Measurements from ENCODE around the gene ABR.
"Not testable (repeated sequence)": the region's sequence is repeated elsewhere in the genome, so short reads cannot be mapped to it uniquely, and the experiment has no call there.

Gene ABR

GRCh38 chr17:978103-979093, 201.4 kb downstream of the ABR start:
- H3K27ac ChIP-seq = peak overlapping the region; percentile 98
- no peak for DNase-seq (ENCODE audit: low read depth, low spot score)

DNA sequence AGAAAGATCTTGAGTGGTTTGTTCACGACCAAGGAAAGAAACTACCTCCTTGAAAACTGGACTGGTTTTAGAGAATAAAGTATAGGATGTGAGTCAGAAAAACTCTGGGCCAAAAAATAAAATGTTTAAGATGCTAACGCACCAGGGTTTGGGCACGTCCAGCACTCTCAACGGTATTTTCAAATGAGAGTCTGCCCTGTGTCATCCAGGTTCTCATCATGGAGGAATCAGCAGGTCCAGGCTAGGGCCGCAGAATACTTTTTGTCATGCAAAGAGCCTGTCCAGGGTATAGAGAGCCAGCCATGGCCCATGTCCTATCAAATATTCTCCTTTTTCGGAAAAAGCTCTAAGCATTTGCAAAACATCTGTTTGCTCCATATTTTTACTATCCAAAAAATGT, 202.6 kb downstream of the ABR start:
- peak overlapping the region; percentile 98 for H3K27ac ChIP-seq
- DNase-seq (ENCODE audit: low read depth, low spot score) = no peak

- no peak for DNase-seq (ENCODE audit: low read depth, low spot score)
- peak overlapping the region; percentile 98 for H3K27ac ChIP-seq
Observed at GRCh38 chr17:976312-976711, 203.5 kb downstream of the ABR start.

- DNase-seq (ENCODE audit: low read depth, low spot score) = no peak
Observed at GRCh38 chr17:975371-975915, 204.3 kb downstream of the ABR start.

GRCh38 chr17:974778-975177, 205.0 kb downstream of the ABR start:
- H3K27ac ChIP-seq = peak overlapping the region; percentile 98
- not testable (repeated sequence) for DNase-seq (ENCODE audit: low read depth, low spot score)

More at GRCh38 chr17:975371-975915, 204.3 kb downstream of the ABR start:
- peak overlapping the region; percentile 98 for H3K27ac ChIP-seq

GRCh38 chr17:973053-973452, 206.7 kb downstream of the ABR start:
- peak overlapping the region; percentile 98 for H3K27ac ChIP-seq
- peak; percentile 100 for DNase-seq (ENCODE audit: low read depth, low spot score)

GRCh38 chr17:971861-972260, 207.9 kb downstream of the ABR start:
- not testable (repeated sequence) for DNase-seq (ENCODE audit: low read depth, low spot score)
- H3K27ac ChIP-seq = peak overlapping the region; percentile 98

DNA sequence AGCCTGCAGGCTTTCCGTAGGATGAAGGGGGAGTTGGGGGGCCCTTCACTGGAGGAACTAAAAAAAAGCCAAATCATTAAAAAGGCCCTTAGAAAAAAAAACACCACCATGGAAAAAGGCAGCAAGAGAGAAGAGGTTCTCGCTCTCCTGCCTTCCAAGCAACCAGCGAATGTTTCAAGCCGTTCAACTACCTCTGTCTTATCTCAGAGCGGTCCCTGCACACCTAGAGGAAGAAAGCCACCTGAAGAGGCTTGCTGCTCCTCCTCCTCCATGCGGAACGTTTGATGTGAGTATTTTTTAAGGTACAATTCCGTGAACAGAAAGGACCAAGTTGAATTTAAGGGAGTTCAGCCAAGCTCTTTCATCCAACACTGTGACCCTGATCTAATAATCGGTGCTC, 209.4 kb downstream of the ABR start:
- DNase-seq (ENCODE audit: low read depth, low spot score) = no peak
- peak overlapping the region; percentile 98 for H3K27ac ChIP-seq

DNA sequence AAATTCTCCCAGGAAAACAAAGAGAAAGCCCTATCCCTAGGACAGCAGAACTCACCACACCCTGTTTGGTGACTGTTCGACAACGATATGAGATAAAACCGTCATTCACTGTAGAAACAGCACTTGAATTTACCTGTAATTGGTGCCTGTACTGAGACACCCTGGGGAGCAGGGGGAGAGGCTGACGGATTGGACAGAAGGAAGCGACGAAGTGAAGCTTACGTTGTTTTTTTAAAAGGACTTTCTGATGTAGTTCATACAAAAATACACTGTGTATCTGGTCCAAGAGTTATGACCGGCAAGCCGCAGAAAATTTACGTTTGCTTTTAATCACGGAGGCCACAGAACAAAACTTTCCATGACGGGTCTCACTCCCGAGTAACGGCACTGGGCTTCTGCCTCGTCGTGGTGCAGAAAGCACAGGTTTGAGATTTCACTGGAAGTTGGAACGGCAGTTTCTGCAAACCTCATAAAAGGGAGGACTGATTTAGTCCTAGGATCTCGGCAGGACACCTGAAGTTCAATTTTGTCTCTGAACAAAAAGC, 209.9 kb downstream of the ABR start:
- peak overlapping the region; percentile 98 for H3K27ac ChIP-seq
- no peak for DNase-seq (ENCODE audit: low read depth, low spot score)

GRCh38 chr17:968812-969730, 210.7 kb downstream of the ABR start:
- peak overlapping the region; percentile 98 for H3K27ac ChIP-seq
- no peak for DNase-seq (ENCODE audit: low read depth, low spot score)

DNA sequence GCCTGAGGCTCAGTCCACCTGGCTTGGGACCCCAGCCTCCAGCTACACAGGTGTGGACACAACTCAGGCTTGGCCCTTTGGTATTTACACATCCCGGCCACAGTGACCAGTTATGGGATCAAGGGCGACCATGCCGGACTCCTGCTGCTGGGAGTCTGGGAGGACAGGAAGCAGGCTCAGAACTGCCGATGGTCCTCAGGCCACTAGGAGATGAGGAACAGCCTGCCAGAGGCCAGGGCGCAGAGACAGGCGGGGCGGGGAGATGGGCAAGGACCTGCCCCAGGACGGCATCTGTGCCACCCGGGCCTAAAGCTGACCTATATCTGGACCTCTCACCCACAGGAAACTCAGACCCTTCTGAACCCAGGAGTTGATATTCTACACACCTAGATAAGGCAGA, 212.7 kb downstream of the ABR start:
- H3K27ac ChIP-seq = no peak overlapping the region

DNA sequence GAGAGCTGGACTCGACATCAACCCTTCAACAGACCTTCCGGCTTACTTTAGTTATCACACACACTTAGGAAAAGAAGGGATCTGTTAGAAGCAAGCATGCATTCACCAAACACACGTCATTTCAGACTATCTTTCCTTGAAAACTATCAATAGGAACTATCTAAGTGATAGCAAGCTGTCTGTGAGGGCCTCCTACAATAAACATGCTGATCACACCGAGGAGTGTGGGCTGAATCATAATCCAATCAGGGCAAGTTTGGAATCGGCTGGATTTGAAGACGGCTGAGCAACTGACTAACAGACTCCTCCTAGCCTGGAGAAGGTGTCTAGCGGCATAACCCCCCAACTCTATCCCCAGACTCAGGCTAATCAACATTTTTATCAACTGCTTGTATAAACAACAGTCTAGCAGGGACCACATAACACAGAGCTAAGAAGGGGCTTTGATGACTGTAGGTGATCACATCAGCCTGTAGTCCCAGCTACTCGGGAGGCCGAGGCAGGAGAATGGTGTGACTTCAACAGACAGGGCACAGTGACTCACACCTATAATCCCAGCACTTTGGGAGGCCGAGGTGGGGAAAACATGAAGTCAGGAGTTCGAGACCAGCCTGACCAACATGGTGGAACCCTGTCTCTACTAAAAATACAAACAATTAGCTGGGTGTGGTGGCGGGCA, 214.3 kb downstream of the ABR start:
- no peak for DNase-seq (ENCODE audit: low read depth, low spot score)
- H3K27ac ChIP-seq = no peak overlapping the region

More for the DNA sequence above, 212.7 kb downstream of the ABR start:
- DNase-seq (ENCODE audit: low read depth, low spot score) = no peak

DNA sequence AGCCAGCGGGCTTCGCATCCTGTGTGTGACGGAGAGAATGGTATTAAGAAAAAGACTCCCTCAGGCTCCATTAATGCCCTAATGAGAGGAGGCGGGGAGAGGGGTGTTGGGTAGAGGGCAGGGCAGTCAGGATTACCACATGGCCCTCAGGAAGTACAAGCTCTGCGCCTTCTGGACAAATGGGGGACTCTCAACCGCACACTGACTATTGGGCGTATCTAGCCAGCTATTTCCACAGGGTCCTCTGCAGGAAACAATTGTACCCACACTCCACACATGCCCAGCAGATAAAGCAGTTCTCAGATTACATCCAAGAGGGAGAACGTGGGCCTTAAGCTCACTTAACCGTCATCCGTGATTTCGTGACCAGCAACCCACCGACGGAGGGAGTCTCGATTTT, 214.9 kb downstream of the ABR start:
- no peak for DNase-seq (ENCODE audit: low read depth, low spot score)
- no peak overlapping the region for H3K27ac ChIP-seq

DNA sequence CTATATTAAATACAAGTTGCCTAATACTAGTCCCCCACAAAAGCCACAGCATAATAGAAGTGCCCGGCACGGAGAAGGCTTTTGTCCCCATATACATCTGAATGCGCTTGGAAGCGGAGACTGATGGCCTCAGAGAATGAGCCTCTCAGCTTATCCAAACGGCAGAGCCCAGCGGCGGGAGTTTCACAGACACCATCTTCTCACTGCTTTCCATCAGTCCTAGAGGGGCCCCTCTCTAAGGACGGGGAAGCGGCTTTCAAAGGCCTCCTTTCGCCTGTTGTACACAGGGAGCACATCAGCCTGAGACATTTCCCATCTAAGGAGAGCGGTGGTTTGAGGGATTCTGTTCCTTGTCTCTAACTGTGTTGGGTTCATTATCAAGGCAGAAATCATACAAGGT, 217.1 kb downstream of the ABR start:
- DNase-seq (ENCODE audit: low read depth, low spot score) = no peak
- H3K27ac ChIP-seq = no peak overlapping the region

DNA sequence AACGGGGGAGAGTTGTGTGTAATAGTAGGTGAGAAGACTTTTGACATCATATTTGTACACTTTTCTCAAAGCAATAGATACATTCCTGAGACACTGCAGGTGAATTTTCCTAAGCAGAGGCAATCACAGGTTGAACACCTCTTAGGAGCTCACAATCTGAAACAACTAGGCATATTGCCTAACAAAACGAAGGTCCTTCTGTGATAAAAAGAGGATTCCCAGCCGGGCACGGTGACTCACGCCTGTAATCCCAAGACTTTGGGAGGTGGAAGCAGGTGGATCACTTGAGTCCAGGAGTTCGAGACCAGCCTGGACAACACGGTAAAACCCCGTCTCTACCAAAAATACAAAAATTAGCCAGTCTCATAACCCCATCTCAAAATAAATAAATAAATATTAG, 217.6 kb downstream of the ABR start:
- no peak overlapping the region for H3K27ac ChIP-seq
- no peak for DNase-seq (ENCODE audit: low read depth, low spot score)

GRCh38 chr17:958712-959451, 220.9 kb downstream of the ABR start:
- no peak overlapping the region for H3K27ac ChIP-seq
- DNase-seq (ENCODE audit: low read depth, low spot score) = no peak

DNA sequence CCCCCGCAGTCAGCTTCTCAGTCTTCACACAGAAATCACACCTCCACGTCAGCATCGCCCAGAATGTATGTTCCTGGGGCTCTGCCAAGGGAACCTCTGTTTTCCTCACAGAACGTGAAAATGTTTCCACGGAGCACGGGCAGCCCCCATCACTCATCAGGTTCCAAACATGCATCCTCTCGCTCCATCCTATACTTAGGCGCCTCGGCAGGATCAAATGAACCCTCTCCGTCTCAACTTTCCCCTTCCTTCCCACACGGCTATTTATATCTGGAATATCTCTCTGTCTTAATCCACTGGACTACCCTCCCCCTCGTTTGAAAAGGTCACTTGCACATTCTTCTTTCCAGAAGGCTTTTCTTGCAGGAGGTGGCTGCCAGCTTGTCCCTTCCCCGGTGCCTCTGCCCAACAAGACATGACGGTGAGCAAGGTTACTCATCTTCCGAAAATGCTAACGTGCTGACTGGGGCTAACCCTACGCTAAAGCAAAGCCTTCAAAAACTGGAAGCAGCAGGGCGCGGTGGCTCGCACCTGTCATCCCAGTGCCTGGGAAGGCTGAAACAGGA, 221.8 kb downstream of the ABR start:
- no peak overlapping the region for H3K27ac ChIP-seq
- no peak for DNase-seq (ENCODE audit: low read depth, low spot score)

GRCh38 chr17:956905-957304, 222.9 kb downstream of the ABR start:
- peak overlapping the region; percentile 37 for H3K27ac ChIP-seq
- DNase-seq (ENCODE audit: low read depth, low spot score) = no peak
